Activated CD8-positive, alpha-beta memory T cell treated with anti-CD3 and anti-CD28 coated beads, Interleukin-2, amount 10 ng/mL, durations not matched to agents 7 days and 5 days (primary cell): ENCODE results near the gene TOR1AIP1. TPM values are rescaled to one million over a fixed set of nuclear protein-coding genes. Genes with fewer than 3 reads are reported as not detected.

Experiments
- ATAC-seq: fragments of 150-1000 bp; cut with Tn5 transposase; one replicate; pipeline ENCODE4 v1.10.0; 2021; ENCODE audit warnings: moderate library complexity
- CTCF ChIA-PET: fragments of 350-600 bp; sonication (Branson Sonifier 250); formaldehyde crosslinking; loops from one replicate; lab custom pipeline; 2021; ENCODE audit warnings: antibody characterized with exemption; lab: Charles Lee
- DNase-seq: peaks from one replicate; pipeline ENCODE4 v3.0.0-alpha.2; 2020
- H3K27ac Mint-ChIP-seq: one replicate; pipeline ENCODE4 v1.8.0; 2021; ENCODE audit warnings: mild to moderate bottlenecking, mixed read lengths
- H3K27me3 Mint-ChIP-seq: one replicate; pipeline ENCODE4 v1.8.0; 2021; ENCODE audit warnings: mixed read lengths
- H3K36me3 Mint-ChIP-seq: one replicate; pipeline ENCODE4 v1.8.0; 2021; ENCODE audit warnings: mild to moderate bottlenecking, mixed read lengths
- H3K4me1 Mint-ChIP-seq: one replicate; pipeline ENCODE4 v1.8.0; 2021; ENCODE audit warnings: mixed read lengths
- H3K4me3 Mint-ChIP-seq: one replicate; pipeline ENCODE4 v1.8.0; 2021; ENCODE audit warnings: mild to moderate bottlenecking, moderate library complexity, mixed read lengths
- H3K9me3 Mint-ChIP-seq: one replicate; pipeline ENCODE4 v1.8.0; 2022; ENCODE audit warnings: low read depth, mixed read lengths
- total RNA-seq, 2 experiments: library from RNA; stranded (reverse); gene quantifications; one replicate each; pipeline ENCODE4 v1.2.3, GENCODE V29; 2021

Gene TOR1AIP1
- total RNA-seq, 2 experiments from 2014 or later, result 67.3 to 80.0 TPM

- Mint-ChIP-seq H3K4me3 (no peak overlapping the region), H3K36me3 (peaks cover 25% of the 10 kb centered on the region), H3K27me3 (no peaks in the 10 kb centered on the region), H3K27ac (no peak overlapping the region), H3K4me1 (peaks cover 27% of the 10 kb centered on the region), H3K9me3 (no peaks in the 10 kb centered on the region)
- no peak for ATAC-seq
- DNase-seq, result no peak
- CTCF ChIA-PET, result interaction anchor here (1.4 kb wide), 1 partner anchor 290 kb away, joined by 4 read pairs; no protein-coding TSS in a partner anchor
Measured at GRCh38 chr1:179889589-179889988, 7.5 kb downstream of the TOR1AIP1 start.

- no peak for DNase-seq
- CTCF ChIA-PET, result interaction anchor here (0.8 to 1.5 kb wide), 3 partner anchors 12 to 268 kb away, joined by 3 to 4 read pairs (median 3); no protein-coding TSS in a partner anchor
- no peak overlapping the region for H3K4me3 Mint-ChIP-seq
- peaks cover 35% of the 10 kb centered on the region for H3K36me3 Mint-ChIP-seq
- no peaks in the 10 kb centered on the region for H3K9me3 Mint-ChIP-seq
- no peak for ATAC-seq
- H3K27ac Mint-ChIP-seq, result no peak overlapping the region
- H3K4me1 Mint-ChIP-seq, result peaks cover 3% of the 10 kb centered on the region
- no peaks in the 10 kb centered on the region for H3K27me3 Mint-ChIP-seq
Measured at GRCh38 chr1:179910934-179911333, 28.8 kb downstream of the TOR1AIP1 start.

- DNase-seq, result no peak
- no peak overlapping the region for H3K27ac Mint-ChIP-seq
- no peaks in the 10 kb centered on the region for H3K27me3 Mint-ChIP-seq
- H3K4me3 Mint-ChIP-seq, result no peak overlapping the region
- peaks cover 36% of the 10 kb centered on the region for H3K36me3 Mint-ChIP-seq
- CTCF ChIA-PET, result interaction anchor here (0.6 to 1.5 kb wide), 3 partner anchors 12 to 257 kb away, joined by 3 to 4 read pairs (median 3); no protein-coding TSS in a partner anchor
- peaks cover 3% of the 10 kb centered on the region for H3K4me1 Mint-ChIP-seq
- ATAC-seq, result no peak
- no peaks in the 10 kb centered on the region for H3K9me3 Mint-ChIP-seq
Measured at GRCh38 chr1:179911812-179912211, 29.7 kb downstream of the TOR1AIP1 start.

GRCh38 chr1:179917601-179918429 lies 35.7 kb downstream of the TOR1AIP1 start:
- no peaks in the 10 kb centered on the region for H3K27me3 Mint-ChIP-seq
- H3K9me3 Mint-ChIP-seq, result no peaks in the 10 kb centered on the region
- no peak overlapping the region for H3K27ac Mint-ChIP-seq
- DNase-seq (no peak), ATAC-seq (peak; percentile 36)
- peaks cover 15% of the 10 kb centered on the region for H3K4me1 Mint-ChIP-seq
- H3K36me3 Mint-ChIP-seq, result peaks cover 50% of the 10 kb centered on the region
- H3K4me3 Mint-ChIP-seq, result no peak overlapping the region
- CTCF ChIA-PET, result interaction anchor here (1.1 kb wide), 1 partner anchor 152 kb away, joined by 3 read pairs; no protein-coding TSS in a partner anchor

- no peak for DNase-seq
- CTCF ChIA-PET, result no interaction called here
- Mint-ChIP-seq H3K9me3 (no peaks in the 10 kb centered on the region), H3K36me3 (peaks cover 34% of the 10 kb centered on the region), H3K27ac (no peak overlapping the region), H3K4me1 (peaks cover 15% of the 10 kb centered on the region), H3K4me3 (no peak overlapping the region), H3K27me3 (no peaks in the 10 kb centered on the region)
- ATAC-seq, result no peak
Measured at GRCh38 chr1:179921472-179921871, 39.4 kb downstream of the TOR1AIP1 start.

GRCh38 chr1:179921981-179922872 lies 40.1 kb downstream of the TOR1AIP1 start:
- ATAC-seq (no peak), DNase-seq (no peak)
- H3K4me3 Mint-ChIP-seq, result no peak overlapping the region
- no peak overlapping the region for H3K27ac Mint-ChIP-seq
- peaks cover 33% of the 10 kb centered on the region for H3K36me3 Mint-ChIP-seq
- no peaks in the 10 kb centered on the region for H3K9me3 Mint-ChIP-seq
- H3K27me3 Mint-ChIP-seq, result no peaks in the 10 kb centered on the region
- CTCF ChIA-PET, result no interaction called here
- H3K4me1 Mint-ChIP-seq, result peaks cover 14% of the 10 kb centered on the region

GRCh38 chr1:179923029-179923428 lies 40.9 kb downstream of the TOR1AIP1 start:
- Mint-ChIP-seq H3K9me3 (no peaks in the 10 kb centered on the region), H3K4me1 (peaks cover 6% of the 10 kb centered on the region), H3K4me3 (no peak overlapping the region), H3K27me3 (no peaks in the 10 kb centered on the region), H3K27ac (no peak overlapping the region), H3K36me3 (peaks cover 25% of the 10 kb centered on the region)
- no peak for DNase-seq
- no peak for ATAC-seq
- CTCF ChIA-PET, result interaction anchor here (0.6 kb wide), 1 partner anchor 12 kb away, joined by 3 read pairs; no protein-coding TSS in a partner anchor

- H3K4me3 Mint-ChIP-seq, result no peak overlapping the region
- CTCF ChIA-PET, result interaction anchor here (1.2 kb wide), 1 partner anchor 10 kb away, joined by 3 read pairs; no protein-coding TSS in a partner anchor
- ATAC-seq, result no peak
Measured at GRCh38 chr1:179924268-179924667, 42.2 kb downstream of the TOR1AIP1 start.

GRCh38 chr1:179925302-179925701 lies 43.2 kb downstream of the TOR1AIP1 start:
- H3K27ac Mint-ChIP-seq, result no peak overlapping the region
- ATAC-seq, result no peak
- H3K4me3 Mint-ChIP-seq, result no peak overlapping the region
- DNase-seq, result no peak
- H3K36me3 Mint-ChIP-seq, result peaks cover 9% of the 10 kb centered on the region
- no peaks in the 10 kb centered on the region for H3K9me3 Mint-ChIP-seq
- H3K27me3 Mint-ChIP-seq, result peaks cover 3% of the 10 kb centered on the region
- CTCF ChIA-PET, result interaction anchor here (1.0 to 1.7 kb wide), 4 partner anchors 9 to 254 kb away, joined by 3 read pairs; no protein-coding TSS in a partner anchor
- H3K4me1 Mint-ChIP-seq, result no peaks in the 10 kb centered on the region

More at GRCh38 chr1:179924268-179924667, 42.2 kb downstream of the TOR1AIP1 start:
- H3K9me3 Mint-ChIP-seq, result no peaks in the 10 kb centered on the region
- H3K27ac Mint-ChIP-seq, result no peak overlapping the region
- peaks cover 15% of the 10 kb centered on the region for H3K36me3 Mint-ChIP-seq
- DNase-seq, result no peak
- no peaks in the 10 kb centered on the region for H3K27me3 Mint-ChIP-seq
- no peaks in the 10 kb centered on the region for H3K4me1 Mint-ChIP-seq

- no peaks in the 10 kb centered on the region for H3K9me3 Mint-ChIP-seq
- H3K27ac Mint-ChIP-seq, result no peak overlapping the region
- no peaks in the 10 kb centered on the region for H3K4me1 Mint-ChIP-seq
- H3K36me3 Mint-ChIP-seq, result peaks cover 7% of the 10 kb centered on the region
- DNase-seq, result no peak
- peaks cover 6% of the 10 kb centered on the region for H3K27me3 Mint-ChIP-seq
- no peak overlapping the region for H3K4me3 Mint-ChIP-seq
- CTCF ChIA-PET, result interaction anchor here (1.0 to 1.7 kb wide), 4 partner anchors 10 to 253 kb away, joined by 3 read pairs; no protein-coding TSS in a partner anchor
- no peak for ATAC-seq
Measured at GRCh38 chr1:179925922-179926849, 44.1 kb downstream of the TOR1AIP1 start.

GRCh38 chr1:179926850-179927205 lies 44.7 kb downstream of the TOR1AIP1 start:
- CTCF ChIA-PET, result interaction anchor here (1.7 kb wide), 1 partner anchor 252 kb away, joined by 3 read pairs; no protein-coding TSS in a partner anchor
- no peaks in the 10 kb centered on the region for H3K4me1 Mint-ChIP-seq

More at GRCh38 chr1:179926850-179927205, 44.7 kb downstream of the TOR1AIP1 start:
- Mint-ChIP-seq H3K36me3 (peaks cover 3% of the 10 kb centered on the region), H3K27ac (no peak overlapping the region), H3K9me3 (no peaks in the 10 kb centered on the region), H3K4me3 (no peak overlapping the region), H3K27me3 (peaks cover 6% of the 10 kb centered on the region)
- DNase-seq (no peak), ATAC-seq (no peak)
